Measurements from ENCODE around the gene KCNH1. TPM values are rescaled to one million over a fixed set of nuclear protein-coding genes. Genes with fewer than 3 reads are reported as not detected.

The KCNH1 gene
- total RNA-seq, 1 donor from 2014 or later = 0.21 TPM

DNA sequence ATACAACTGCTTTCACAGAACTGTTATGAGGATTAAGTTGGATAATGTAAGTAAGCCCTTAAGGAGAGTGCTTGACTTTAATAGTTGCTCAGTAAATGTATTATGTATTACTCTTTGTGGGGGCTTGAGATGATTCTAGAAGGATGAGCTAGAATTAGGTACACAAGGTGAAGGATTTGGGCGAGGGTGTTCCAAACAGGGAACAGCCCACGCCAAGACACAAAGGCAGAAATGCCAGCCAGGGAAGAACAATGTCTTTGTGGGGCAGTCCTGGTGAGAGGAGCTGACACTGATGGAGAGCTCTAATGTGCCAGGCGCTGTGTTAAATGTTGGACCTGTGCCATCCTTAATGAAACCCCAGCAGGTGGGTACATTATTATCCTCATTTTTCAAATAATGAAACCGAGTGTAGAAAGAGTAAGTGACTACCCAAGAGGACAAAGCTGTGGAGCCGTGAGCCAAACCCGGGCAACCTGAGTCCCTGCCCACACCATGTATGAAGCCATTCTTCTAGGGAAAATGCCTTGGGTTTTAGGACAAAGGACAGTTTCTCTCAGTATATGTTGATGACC, 442.8 kb downstream of the KCNH1 start:
- DNase-seq (ENCODE audit: low read depth, low spot score) = no peak
- peaks cover under 1% of the 10 kb centered on the region for H3K4me1 Mint-ChIP-seq
- no peak overlapping the region for H3K27ac Mint-ChIP-seq (ENCODE audit: unreplicated experiment)
- TF ChIP-seq, protein P1, sequence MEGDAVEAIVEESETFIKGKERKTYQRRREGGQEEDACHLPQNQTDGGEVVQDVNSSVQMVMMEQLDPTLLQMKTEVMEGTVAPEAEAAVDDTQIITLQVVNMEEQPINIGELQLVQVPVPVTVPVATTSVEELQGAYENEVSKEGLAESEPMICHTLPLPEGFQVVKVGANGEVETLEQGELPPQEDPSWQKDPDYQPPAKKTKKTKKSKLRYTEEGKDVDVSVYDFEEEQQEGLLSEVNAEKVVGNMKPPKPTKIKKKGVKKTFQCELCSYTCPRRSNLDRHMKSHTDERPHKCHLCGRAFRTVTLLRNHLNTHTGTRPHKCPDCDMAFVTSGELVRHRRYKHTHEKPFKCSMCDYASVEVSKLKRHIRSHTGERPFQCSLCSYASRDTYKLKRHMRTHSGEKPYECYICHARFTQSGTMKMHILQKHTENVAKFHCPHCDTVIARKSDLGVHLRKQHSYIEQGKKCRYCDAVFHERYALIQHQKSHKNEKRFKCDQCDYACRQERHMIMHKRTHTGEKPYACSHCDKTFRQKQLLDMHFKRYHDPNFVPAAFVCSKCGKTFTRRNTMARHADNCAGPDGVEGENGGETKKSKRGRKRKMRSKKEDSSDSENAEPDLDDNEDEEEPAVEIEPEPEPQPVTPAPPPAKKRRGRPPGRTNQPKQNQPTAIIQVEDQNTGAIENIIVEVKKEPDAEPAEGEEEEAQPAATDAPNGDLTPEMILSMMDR (conservative IDR thresholded peaks at IDR 0.05) = no peak
- no peaks in the 10 kb centered on the region for H3K36me3 Mint-ChIP-seq (ENCODE audit: low read depth)
- H3K27me3 Mint-ChIP-seq (ENCODE audit: low read depth) = no peaks in the 10 kb centered on the region
- no peak overlapping the region for H3K4me3 Mint-ChIP-seq
- H3K9me3 Mint-ChIP-seq = no peaks in the 10 kb centered on the region

DNA sequence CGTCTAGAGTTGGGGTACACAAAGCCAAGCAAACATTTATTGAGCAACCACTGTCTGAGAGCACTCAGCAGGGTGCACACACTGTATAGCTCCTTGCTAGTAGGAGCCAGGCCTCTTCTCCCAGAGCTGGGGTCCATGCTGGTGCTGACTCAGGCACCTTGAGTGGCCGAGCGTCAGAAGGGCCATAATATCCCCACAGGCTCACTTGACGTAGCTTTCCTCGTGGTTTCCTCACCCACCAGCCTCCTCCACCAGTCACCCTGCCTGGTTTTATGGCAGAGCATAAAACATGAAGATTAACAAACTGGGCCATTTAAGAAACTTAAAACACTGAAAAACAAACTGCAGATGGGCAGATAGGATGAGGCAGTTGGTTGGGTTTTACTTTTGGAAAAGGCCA, 443.7 kb downstream of the KCNH1 start:
- TF ChIP-seq, protein P1 (conservative IDR thresholded peaks at IDR 0.05) = no peak
- Mint-ChIP-seq H3K9me3 (no peaks in the 10 kb centered on the region), H3K27me3 (ENCODE audit: low read depth) (no peaks in the 10 kb centered on the region), H3K4me1 (no peaks in the 10 kb centered on the region), H3K36me3 (ENCODE audit: low read depth) (no peaks in the 10 kb centered on the region), H3K4me3 (no peak overlapping the region), H3K27ac (ENCODE audit: unreplicated experiment) (no peak overlapping the region)
- no peak for DNase-seq (ENCODE audit: low read depth, low spot score)

DNA sequence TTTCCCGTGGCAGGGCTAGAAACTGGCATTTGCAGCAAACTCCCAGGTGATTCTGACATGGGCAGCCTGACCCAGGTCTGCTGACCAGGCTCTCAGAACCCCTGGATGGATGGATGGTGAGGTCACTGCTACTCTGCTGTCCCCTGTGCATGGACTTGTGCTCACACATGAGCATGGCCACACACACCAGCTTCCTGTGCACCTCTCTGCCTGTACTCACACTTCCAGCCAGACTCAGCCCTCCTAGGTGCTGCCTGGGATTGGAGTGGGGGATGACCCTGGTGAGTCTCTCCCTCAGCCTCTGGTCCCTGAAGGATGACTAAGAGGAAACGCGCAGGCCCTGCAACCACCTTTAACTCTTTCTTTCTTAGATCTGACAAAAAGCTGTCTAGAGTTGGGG, 444.1 kb downstream of the KCNH1 start:
- Mint-ChIP-seq H3K9me3 (no peaks in the 10 kb centered on the region), H3K27ac (ENCODE audit: unreplicated experiment) (no peak overlapping the region), H3K4me1 (no peaks in the 10 kb centered on the region), H3K27me3 (ENCODE audit: low read depth) (no peaks in the 10 kb centered on the region), H3K36me3 (ENCODE audit: low read depth) (no peaks in the 10 kb centered on the region), H3K4me3 (no peak overlapping the region)
- TF ChIP-seq, protein P1 (conservative IDR thresholded peaks at IDR 0.05) = no peak
- DNase-seq (ENCODE audit: low read depth, low spot score) = no peak

DNA sequence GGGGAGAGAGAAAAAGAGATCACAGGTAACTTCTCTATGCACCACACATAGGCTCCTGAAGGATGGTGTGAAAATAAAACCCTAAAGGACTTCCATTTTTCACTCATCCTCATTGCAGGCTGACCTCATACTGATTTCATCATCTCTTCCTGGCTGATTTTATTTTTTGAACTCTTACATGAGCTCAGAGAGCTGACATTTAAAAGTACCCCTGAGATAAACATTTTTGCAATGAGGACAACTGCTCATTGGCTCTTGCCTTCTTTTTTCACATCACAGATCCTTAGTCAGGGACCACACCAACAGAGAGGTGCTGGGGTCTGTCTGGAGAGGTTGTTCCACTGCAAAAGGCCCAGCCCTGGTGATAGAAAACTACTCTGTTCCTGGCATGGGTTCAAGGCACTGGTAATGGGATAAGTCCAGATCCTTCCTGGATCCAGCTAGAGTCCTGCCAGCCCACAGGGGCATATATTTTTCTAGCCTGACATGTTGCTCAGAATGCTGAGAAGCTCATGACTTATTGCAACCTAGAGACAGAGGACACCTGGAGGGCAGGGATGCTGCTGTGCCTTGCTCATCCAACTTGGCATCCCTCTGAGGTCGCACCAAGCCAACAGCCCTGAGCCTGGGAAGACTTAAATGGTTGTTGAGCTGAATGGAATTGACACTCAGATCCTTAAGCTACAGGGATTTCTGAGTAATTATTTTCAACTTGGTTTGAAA, 445.3 kb downstream of the KCNH1 start:
- no peaks in the 10 kb centered on the region for H3K4me1 Mint-ChIP-seq
- H3K4me3 Mint-ChIP-seq = no peak overlapping the region
- H3K9me3 Mint-ChIP-seq = no peaks in the 10 kb centered on the region
- no peak for DNase-seq (ENCODE audit: low read depth, low spot score)
- no peaks in the 10 kb centered on the region for H3K36me3 Mint-ChIP-seq (ENCODE audit: low read depth)
- no peaks in the 10 kb centered on the region for H3K27me3 Mint-ChIP-seq (ENCODE audit: low read depth)
- TF ChIP-seq, protein P1 (conservative IDR thresholded peaks at IDR 0.05) = no peak
- no peak overlapping the region for H3K27ac Mint-ChIP-seq (ENCODE audit: unreplicated experiment)

DNA sequence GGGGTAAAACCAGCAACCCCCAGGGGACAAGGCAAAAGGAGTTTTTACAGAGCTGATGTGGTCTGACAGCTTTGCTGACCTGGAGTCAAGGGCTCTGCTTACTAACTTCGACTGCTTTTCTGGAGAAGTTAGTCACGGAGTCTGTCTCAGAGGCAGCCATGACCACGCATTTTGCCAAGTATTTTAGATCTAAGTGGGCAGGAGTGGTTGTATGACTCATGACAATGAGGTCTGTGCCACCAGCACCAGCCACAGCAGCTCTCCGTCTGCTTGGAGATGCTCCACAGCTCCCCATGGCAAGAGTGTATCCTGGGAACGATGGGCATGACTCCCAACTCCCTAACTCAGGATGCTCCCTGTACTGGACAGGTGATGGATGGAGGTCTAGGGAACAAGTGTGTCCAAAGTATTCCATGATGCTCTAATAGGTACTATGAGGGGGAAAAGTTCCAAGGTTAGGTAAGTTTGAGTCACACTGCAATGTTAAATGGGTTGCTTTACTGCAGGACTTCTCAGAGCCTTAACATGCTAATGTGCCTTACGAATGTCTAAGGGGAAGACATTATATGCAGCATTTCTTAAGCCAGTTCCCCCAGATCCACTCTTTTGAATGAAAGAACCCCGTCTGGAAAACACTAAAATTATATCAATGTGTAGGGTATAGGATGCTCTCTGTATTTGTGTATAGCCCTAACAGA, 446.2 kb downstream of the KCNH1 start:
- DNase-seq (ENCODE audit: low read depth, low spot score) = no peak
- no peak overlapping the region for H3K4me3 Mint-ChIP-seq
- no peaks in the 10 kb centered on the region for H3K9me3 Mint-ChIP-seq
- no peak overlapping the region for H3K27ac Mint-ChIP-seq (ENCODE audit: unreplicated experiment)
- H3K27me3 Mint-ChIP-seq (ENCODE audit: low read depth) = no peaks in the 10 kb centered on the region
- TF ChIP-seq, protein P1 (conservative IDR thresholded peaks at IDR 0.05) = no peak
- no peaks in the 10 kb centered on the region for H3K36me3 Mint-ChIP-seq (ENCODE audit: low read depth)
- no peaks in the 10 kb centered on the region for H3K4me1 Mint-ChIP-seq

Data from neural crest cell (in vitro differentiated cells).